Adipocyte (in vitro differentiated cells): ENCODE data around the gene GSC2.

Experiments used
- DNase-seq: peaks from one replicate; pipeline ENCODE4 v3.0.0-alpha.2; 2015; ENCODE audit warnings: low read depth
- H3K27me3 ChIP-seq: replicated peaks from 2 replicates; pipeline ENCODE4 v1.7.0; 2013; ENCODE audit warnings: mild to moderate bottlenecking, low read length, moderate library complexity; ENCODE audit not compliant: control insufficient read depth, insufficient read depth
- H3K36me3 ChIP-seq: 2 replicates; pipeline ENCODE4 v1.7.0; 2013; ENCODE audit warnings: low read length, mild to moderate bottlenecking, moderate library complexity; ENCODE audit not compliant: control insufficient read depth, insufficient read depth, severe bottlenecking
- H3K4me1 ChIP-seq: 2 replicates; pipeline ENCODE4 v1.7.0; 2013; ENCODE audit warnings: mild to moderate bottlenecking, low read length, moderate library complexity; ENCODE audit not compliant: control insufficient read depth, insufficient read depth
- H3K4me3 ChIP-seq: 2 replicates; pipeline ENCODE4 v1.7.0; 2013; ENCODE audit warnings: mild to moderate bottlenecking, low read length, moderate library complexity
- H3K9ac ChIP-seq: 2 replicates; pipeline ENCODE4 v1.7.0; 2013; ENCODE audit warnings: mild to moderate bottlenecking, low read length, moderate library complexity
- H3K9me3 ChIP-seq: 2 replicates; pipeline ENCODE4 v1.7.0; 2013; ENCODE audit warnings: mild to moderate bottlenecking, low read length, moderate library complexity; ENCODE audit not compliant: control insufficient read depth

Gene GSC2, protein sequence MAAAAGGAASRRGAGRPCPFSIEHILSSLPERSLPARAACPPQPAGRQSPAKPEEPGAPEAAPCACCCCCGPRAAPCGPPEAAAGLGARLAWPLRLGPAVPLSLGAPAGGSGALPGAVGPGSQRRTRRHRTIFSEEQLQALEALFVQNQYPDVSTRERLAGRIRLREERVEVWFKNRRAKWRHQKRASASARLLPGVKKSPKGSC

DNA sequence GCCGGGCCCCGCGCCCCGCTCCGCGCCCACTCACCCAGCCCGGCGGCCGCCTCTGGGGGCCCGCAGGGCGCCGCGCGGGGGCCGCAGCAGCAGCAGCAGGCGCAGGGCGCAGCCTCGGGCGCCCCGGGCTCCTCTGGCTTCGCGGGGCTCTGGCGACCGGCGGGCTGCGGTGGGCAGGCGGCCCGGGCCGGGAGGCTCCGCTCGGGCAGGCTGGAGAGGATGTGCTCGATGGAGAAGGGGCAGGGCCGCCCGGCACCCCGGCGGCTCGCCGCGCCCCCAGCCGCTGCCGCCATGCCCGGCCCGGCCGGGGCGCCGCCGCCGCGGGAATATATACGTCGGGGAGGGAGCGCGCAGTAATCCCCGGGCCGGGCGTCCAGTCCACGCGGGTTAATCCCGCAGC is at the start of gene GSC2:
Gene GSC2 (minus strand): TSS at position 302 of the 400 bp plus-strand sequence. CDS start 9 bp downstream, at position 293.
- Histone ChIP-seq H3K36me3 (no peaks in the 10 kb centered on the region), H3K9me3 (peaks cover 11% of the 10 kb centered on the region), H3K4me1 (no peaks in the 10 kb centered on the region), H3K4me3 (no peak within 1 kb of the TSS), H3K9ac (no peak within 1 kb of the TSS), H3K27me3 (peaks cover 55% of the 10 kb centered on the region)
- DNase-seq, result no peak

DNA sequence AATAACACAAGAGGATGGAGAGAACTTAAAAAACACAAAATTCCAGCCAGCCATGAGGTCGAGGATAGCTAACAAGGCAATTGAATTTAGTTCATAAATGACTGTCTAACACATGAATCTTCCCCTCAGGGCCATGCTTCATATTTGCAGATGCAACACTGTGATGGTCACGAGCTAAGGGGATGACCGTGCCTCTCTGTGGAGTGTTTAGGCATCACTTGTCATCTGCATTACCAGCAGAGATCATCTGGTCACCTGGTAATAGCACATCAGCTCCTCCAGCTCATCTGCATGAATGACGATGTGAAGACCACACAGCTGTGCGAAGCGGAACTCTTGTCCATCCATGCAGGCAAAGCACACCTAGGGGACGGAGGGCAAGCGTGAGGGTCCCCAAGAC is 49.4 kb upstream of the GSC2 start:
- Histone ChIP-seq H3K9me3 (no peaks in the 10 kb centered on the region), H3K4me1 (peaks cover 3% of the 10 kb centered on the region), H3K9ac (no peak overlapping the region), H3K4me3 (no peak overlapping the region), H3K27me3 (no peaks in the 10 kb centered on the region), H3K36me3 (peaks cover 69% of the 10 kb centered on the region)
- no peak for DNase-seq

DNA sequence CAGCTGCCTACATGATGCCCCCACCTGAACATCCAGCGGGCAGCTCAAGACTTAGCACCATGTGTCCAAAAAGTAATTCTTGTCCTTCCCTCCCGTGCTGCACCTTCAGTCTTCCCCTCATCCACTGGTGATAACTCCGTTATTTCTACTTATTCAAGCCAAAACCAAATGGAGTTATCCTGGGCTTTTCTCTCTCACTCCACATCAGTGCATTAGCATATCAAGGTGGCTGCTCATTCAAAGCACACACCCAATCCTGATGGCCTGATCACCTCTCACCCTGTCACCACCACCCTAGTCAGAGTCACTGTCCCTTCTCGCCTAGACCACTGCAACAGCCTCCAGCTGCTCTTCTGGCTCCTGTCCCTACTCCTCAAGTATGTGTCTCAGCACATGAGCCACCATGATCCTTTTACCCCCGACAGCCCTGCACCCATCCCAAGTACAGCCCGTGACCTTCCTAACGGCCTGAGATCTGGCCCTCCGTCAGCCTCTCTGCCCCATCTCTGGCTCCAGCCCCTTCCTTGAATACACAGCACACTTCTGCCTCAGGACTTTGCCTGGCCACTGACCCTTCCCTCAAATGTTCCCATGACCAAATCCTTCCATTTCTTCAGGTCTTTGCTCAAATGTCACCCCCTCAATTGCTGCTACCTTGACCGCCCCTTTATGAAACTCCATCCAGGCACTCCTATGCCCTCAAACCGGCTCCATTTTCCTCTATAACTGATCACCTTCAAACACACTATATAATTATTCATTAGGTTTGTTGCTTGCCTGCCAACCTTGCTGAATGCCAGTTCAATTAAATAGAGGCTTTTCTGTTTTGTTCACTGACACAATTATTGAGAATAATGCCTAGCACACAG is 48.1 kb upstream of the GSC2 start:
- no peak for DNase-seq
- Histone ChIP-seq H3K27me3 (no peaks in the 10 kb centered on the region), H3K9ac (no peak overlapping the region), H3K4me3 (no peak overlapping the region), H3K36me3 (peaks cover 81% of the 10 kb centered on the region), H3K4me1 (no peaks in the 10 kb centered on the region), H3K9me3 (no peaks in the 10 kb centered on the region)

DNA sequence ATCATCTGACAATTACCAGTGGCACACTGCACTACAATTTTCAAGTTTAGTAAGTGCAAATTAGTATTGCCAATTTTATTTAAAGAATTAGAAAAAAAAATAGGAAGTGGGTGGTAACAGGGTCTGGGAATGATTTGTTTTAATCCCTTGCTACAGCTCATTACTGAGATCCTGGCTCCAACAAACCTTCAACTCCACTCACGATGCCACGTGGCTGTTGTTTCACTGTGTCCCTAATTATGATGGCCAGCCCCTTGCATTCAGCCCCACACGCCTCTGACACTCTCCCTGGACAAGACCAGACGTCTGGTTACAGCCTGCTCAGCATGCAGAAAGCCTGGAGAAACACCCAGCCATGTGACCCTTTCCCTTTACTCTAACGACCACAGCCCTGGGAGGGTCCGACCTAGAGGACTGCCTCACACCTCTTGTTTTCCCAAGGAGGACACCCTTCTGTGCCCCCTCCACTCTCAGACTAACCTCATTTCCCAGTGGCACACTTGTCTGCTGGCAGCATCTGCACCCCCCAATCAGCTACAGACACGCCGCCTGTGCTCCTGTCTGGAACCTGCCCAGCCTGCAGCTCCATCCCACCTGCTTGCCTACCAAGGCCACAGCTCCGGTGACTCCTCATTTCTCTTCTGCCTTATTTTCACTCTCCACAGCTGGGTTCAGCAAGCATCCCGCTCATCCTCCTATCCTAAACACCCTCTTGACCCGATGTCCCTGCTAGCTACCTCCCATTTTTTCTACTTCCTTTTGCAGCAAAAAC is 46.9 kb upstream of the GSC2 start:
- Histone ChIP-seq H3K9me3 (no peaks in the 10 kb centered on the region), H3K4me1 (no peaks in the 10 kb centered on the region), H3K9ac (no peak overlapping the region), H3K36me3 (peaks cover 90% of the 10 kb centered on the region), H3K4me3 (no peak overlapping the region), H3K27me3 (no peaks in the 10 kb centered on the region)
- DNase-seq, result no peak

DNA sequence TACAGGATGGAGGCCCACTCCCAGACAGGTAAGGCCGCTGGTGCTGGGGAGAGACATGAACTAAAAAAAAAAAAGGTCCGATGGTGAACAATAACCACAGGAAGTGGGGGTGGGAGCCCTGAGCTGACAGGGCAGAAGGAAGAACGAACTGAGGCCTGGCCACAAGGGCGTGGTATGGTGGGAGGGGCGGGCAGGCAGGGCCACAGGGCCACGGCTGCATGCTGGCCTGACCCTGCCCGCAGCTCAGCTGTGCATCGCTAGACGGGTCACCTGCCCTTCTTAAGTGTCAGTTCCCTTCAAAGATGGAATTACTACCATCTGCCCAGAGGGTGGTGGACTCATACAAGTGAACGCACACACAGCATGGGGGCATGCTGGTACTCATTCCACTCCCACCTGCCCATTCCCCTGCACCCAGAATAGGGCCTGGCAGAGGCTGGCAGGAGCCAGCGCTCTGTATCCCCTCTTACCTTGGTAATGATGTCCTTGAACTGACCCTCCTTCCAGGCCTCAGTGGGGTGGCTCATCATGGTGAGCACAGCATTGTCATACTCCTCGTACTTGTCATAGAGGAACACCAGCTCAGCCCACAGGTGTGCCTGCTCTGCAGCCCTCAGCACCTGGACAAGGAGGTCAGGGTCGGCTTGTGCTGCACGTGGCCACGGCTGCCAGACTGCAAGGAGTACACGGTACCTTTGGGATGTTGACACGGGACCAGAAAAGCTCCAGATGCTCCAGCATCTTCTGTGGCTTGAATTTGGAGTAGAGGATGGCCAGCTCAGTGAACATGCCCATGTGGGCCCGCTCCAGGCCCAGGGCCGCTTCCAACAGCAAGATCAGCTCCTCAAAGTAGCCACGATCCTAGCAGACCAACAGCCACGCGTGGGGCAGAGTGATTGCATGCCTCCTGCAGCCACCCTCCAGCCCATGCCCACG is 46.0 kb upstream of the GSC2 start:
- Histone ChIP-seq H3K9ac (no peak overlapping the region), H3K9me3 (no peaks in the 10 kb centered on the region), H3K4me3 (no peak overlapping the region), H3K4me1 (no peaks in the 10 kb centered on the region), H3K27me3 (no peaks in the 10 kb centered on the region), H3K36me3 (peaks cover 83% of the 10 kb centered on the region)
- DNase-seq, result no peak

DNA sequence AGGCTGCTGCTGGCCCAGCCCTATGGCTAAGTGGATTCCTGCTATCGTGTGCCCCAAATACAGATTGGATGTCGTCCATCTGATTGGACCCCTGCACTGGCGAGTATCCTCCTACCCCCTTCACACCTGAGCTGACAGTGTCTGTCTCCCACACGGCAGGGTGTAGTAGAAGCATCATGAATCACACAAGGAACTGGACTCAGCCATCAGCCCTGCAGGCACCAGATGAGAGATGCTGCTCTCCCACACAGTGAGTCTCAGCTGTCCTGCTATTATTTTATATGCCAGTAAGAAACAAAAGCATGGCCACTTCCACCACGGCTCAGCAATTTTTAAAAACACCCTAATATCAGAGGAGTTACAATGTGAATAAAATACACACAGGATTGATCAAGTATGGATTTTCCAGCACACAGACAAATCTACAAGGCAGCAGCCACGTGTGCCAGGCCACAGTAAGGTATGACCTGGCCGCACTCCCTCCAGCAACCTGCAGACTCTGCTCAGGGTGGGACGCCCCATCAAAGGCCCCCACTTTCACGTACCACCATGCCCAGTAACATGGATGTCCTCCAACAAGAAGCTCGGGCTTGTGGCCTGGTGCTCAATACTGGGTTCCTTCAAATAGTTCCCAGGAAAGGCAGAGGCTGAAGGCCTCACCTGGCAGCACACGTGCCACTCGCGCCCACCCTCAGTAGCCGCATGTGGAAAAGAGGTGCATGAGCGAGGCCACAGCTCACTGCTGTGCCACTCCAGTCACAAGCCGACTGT is 44.9 kb upstream of the GSC2 start:
- no peaks in the 10 kb centered on the region for H3K9me3 ChIP-seq
- peaks cover 83% of the 10 kb centered on the region for H3K36me3 ChIP-seq
- no peak for DNase-seq
- H3K4me3 ChIP-seq, result no peak overlapping the region
- no peaks in the 10 kb centered on the region for H3K4me1 ChIP-seq
- no peak overlapping the region for H3K9ac ChIP-seq
- H3K27me3 ChIP-seq, result no peaks in the 10 kb centered on the region

DNA sequence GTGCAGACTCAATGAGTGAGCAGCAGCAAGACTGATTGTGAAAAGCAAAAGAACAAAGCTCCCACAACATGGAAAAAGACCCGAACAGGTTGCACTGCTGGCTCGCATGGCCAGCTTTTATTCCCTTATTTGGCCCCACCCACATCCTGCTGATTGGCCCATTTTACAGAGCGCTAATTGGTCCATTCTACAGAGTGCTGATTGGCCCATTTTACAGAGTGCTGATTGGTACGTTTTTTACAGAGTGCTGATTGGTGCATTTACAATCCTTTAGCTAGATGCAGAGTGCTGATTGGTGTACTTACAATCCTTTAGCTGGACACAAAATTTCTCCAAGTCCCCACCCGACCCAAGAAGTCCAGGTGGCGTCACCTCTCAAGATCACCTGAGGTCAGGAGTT is 43.8 kb upstream of the GSC2 start:
- no peak for DNase-seq
- no peaks in the 10 kb centered on the region for H3K27me3 ChIP-seq
- H3K4me3 ChIP-seq, result no peak overlapping the region
- H3K9me3 ChIP-seq, result no peaks in the 10 kb centered on the region
- no peak overlapping the region for H3K9ac ChIP-seq
- H3K4me1 ChIP-seq, result no peaks in the 10 kb centered on the region
- peaks cover 82% of the 10 kb centered on the region for H3K36me3 ChIP-seq

DNA sequence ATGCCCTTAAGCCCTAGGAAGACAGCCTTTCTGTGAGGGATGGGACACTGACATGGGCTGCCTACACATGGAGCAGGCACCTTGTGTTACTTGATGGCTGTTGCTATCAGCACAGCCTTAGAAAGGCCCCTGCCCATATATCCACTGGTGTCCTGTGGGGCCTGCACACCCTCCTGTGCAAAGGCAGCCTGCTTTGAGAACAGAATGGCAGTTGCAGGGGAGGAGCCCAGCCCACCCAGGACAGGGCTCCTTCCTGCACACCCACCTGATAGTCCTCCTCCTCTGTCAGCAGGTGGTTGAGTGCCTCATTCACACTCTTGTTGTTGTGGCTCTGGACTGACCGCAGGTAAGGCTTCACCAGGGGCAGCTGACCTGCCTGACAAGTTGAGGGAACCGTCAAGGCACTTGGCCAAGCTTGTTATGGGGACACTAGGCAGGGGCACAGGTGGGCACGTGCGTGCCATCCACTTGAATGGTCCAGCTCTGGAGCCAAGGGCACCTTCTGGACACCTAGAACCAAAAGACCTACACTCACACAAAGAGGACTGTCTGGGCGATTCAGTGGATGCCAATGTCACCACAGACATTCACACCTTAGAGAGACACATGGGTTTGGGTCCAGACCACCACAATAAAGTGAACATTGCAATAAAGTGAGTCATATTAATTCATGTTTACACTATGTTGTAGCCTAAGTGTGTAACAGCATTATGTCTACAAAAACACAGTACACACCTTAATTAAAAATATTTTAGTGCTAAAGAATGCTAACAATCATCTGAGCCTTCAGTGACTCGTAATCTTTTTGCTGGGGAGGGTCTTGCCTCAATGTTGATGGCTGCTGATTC is 37.8 kb upstream of the GSC2 start:
- Histone ChIP-seq H3K27me3 (no peaks in the 10 kb centered on the region), H3K9ac (no peak overlapping the region), H3K9me3 (no peaks in the 10 kb centered on the region), H3K4me3 (no peak overlapping the region), H3K36me3 (peaks cover 54% of the 10 kb centered on the region), H3K4me1 (peaks cover 4% of the 10 kb centered on the region)
- no peak for DNase-seq

DNA sequence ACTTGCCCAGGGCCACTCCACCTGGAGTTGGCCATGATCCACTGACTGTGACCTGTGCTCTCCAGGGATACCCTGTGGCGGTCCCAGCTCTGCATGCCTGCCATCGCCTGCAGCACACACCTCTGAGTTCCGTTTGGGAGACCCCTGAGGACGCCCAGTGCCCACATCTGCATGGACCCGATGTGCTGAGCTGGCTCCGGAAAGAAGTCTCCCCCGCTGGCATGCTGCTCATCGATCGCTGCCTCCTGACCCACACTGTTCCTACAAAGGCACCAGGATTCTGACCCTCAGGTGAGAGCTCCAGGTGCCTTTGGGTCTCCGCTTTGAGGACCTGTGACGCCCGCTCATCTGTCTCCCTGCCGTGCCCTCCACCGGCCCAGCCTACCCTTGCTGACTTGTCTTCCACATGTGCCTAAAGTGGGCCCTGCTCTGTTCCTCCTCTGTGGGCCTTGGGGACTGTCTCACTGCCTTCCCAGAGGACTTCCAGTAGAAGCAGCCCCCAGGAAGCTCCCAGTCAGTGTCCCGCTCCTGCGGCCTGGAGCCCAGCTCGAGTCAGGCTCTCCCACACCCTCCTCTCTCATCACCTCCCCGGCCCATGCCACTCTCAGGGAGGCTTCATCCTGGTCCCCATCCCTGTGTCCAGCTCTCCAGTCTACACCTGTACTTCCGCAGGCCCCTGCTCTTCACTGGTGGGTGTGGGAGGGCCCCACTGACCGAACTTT is 34.3 kb upstream of the GSC2 start:
- DNase-seq, result no peak
- H3K36me3 ChIP-seq, result peaks cover 46% of the 10 kb centered on the region

More for the DNA sequence above, 34.3 kb upstream of the GSC2 start:
- H3K9me3 ChIP-seq, result no peaks in the 10 kb centered on the region
- H3K4me3 ChIP-seq, result no peak overlapping the region
- H3K9ac ChIP-seq, result peak overlapping the region; percentile 16
- no peaks in the 10 kb centered on the region for H3K27me3 ChIP-seq
- H3K4me1 ChIP-seq, result peaks cover 9% of the 10 kb centered on the region
